ENCODE data around the gene ARHGAP19. TPM values are rescaled to one million over a fixed set of nuclear protein-coding genes. Genes with fewer than 3 reads are reported as not detected.

The ARHGAP19 gene
- total RNA-seq, 4 donors from 2014 or later = 3.5 to 5.4 (median 4.6) TPM

- DNase-seq (ENCODE audit: extremely low spot score) = no peak
- Histone ChIP-seq H3K27me3 (no peaks in the 10 kb centered on the region), H3K4me3 (peak overlapping the region; percentile 77 to 91 (median 84)), H3K4me1 (peaks cover 45 to 78% (median 75%) of the 10 kb centered on the region in 4 donors), H3K27ac (replicated peaks in 1 of 4) (peak overlapping the region; percentile 83 to 97 (median 91)), H3K36me3 (peaks cover 4 to 12% (median 6%) of the 10 kb centered on the region in 4 donors), H3K9me3 (no peaks in the 10 kb centered on the region)
- WGBS = 4% methylated on average over 26 of the region's 89 CpGs
- TF ChIP-seq CTCF (IDR thresholded peaks at IDR 0.05) (no peak), EP300 (IDR thresholded peaks at IDR 0.05) (no peak), POLR2AphosphoS5 (IDR thresholded peaks at IDR 0.05) (peak; percentile 30 to 41)
- intact Hi-C loops (cut with DNase I) = loop anchor here (2.0 to 5.0 kb wide), 2 partner anchors 41 to 67 kb away; partner anchors contain the start of genes ARHGAP19 and RRP12
These were observed 41.3 kb upstream of the ARHGAP19 start for GRCh38 chr10:97333601-97334369.

GRCh38 chr10:97333351-97333600 lies 40.8 kb upstream of the ARHGAP19 start:
- H3K27me3 ChIP-seq = no peaks in the 10 kb centered on the region
- intact Hi-C loops (cut with DNase I) = loop anchor here (5.0 kb wide), 1 partner anchor 41 kb away; the partner anchor contains the start of gene ARHGAP19
- DNase-seq (ENCODE audit: extremely low spot score) = no peak
- peaks cover 4 to 17% (median 10%) of the 10 kb centered on the region in 4 donors for H3K36me3 ChIP-seq
- peaks cover 45 to 82% (median 75%) of the 10 kb centered on the region in 4 donors for H3K4me1 ChIP-seq
- peak overlapping the region; percentile 83 to 97 (median 91) for H3K27ac ChIP-seq (replicated peaks in 1 of 4)
- WGBS = 18% methylated on average over 7 of the region's 7 CpGs
- H3K9me3 ChIP-seq = no peaks in the 10 kb centered on the region
- TF ChIP-seq CTCF (IDR thresholded peaks at IDR 0.05) = no peak
- TF ChIP-seq POLR2AphosphoS5 (IDR thresholded peaks at IDR 0.05) = no peak
- no peak for TF ChIP-seq EP300 (IDR thresholded peaks at IDR 0.05)
- no peak for TF ChIP-seq POLR2A (IDR thresholded peaks at IDR 0.05; ENCODE audit: low read depth)
- H3K4me3 ChIP-seq = peak overlapping the region; percentile 77 to 91 (median 84)

GRCh38 chr10:97332591-97333350 lies 40.3 kb upstream of the ARHGAP19 start:
- H3K4me1 ChIP-seq = peaks cover 45 to 80% (median 72%) of the 10 kb centered on the region in 4 donors
- H3K36me3 ChIP-seq = peaks cover 4 to 20% (median 11%) of the 10 kb centered on the region in 4 donors
- 37% methylated on average over 18 of the region's 18 CpGs for WGBS
- peak in 2 of 3 experiments; percentile 23 to 35 for TF ChIP-seq CTCF (IDR thresholded peaks at IDR 0.05)
- no peak for TF ChIP-seq POLR2A (IDR thresholded peaks at IDR 0.05; ENCODE audit: low read depth)
- peak in 1 of 2 donors; percentile 40 for TF ChIP-seq POLR2AphosphoS5 (IDR thresholded peaks at IDR 0.05)
- TF ChIP-seq EP300 (IDR thresholded peaks at IDR 0.05) = no peak
- no peaks in the 10 kb centered on the region for H3K27me3 ChIP-seq
- H3K27ac ChIP-seq (replicated peaks in 1 of 4) = peak overlapping the region; percentile 83 to 97 (median 91)
- intact Hi-C loops (cut with DNase I) = loop anchor here (5.0 kb wide), 1 partner anchor 40 kb away; the partner anchor contains the start of gene ARHGAP19
- no peak for DNase-seq (ENCODE audit: extremely low spot score)
- H3K4me3 ChIP-seq = peak overlapping the region; percentile 77 to 91 (median 84)
- no peaks in the 10 kb centered on the region for H3K9me3 ChIP-seq

GRCh38 chr10:97331153-97331703 lies 38.8 kb upstream of the ARHGAP19 start:
- peaks cover 32 to 64% (median 57%) of the 10 kb centered on the region in 4 donors for H3K4me1 ChIP-seq
- peak overlapping the region; percentile 77 to 91 (median 84) for H3K4me3 ChIP-seq
- 75% methylated on average over 5 of the region's 6 CpGs for WGBS
- TF ChIP-seq POLR2AphosphoS5 (IDR thresholded peaks at IDR 0.05) (no peak), EP300 (IDR thresholded peaks at IDR 0.05) (no peak), POLR2A (IDR thresholded peaks at IDR 0.05; ENCODE audit: low read depth) (no peak), CTCF (IDR thresholded peaks at IDR 0.05) (no peak)
- no peaks in the 10 kb centered on the region for H3K9me3 ChIP-seq
- H3K27ac ChIP-seq (replicated peaks in 1 of 4) = peak overlapping the region in 3 of 4 donors; percentile 83 to 97 (median 91)
- no peaks in the 10 kb centered on the region for H3K27me3 ChIP-seq
- peaks cover 4 to 20% (median 11%) of the 10 kb centered on the region in 4 donors for H3K36me3 ChIP-seq
- no peak for DNase-seq (ENCODE audit: extremely low spot score)
- intact Hi-C loops (cut with DNase I) = loop anchor here (5.0 kb wide), 1 partner anchor 39 kb away; the partner anchor contains the start of gene ARHGAP19

Measured in esophagus muscularis mucosa (tissue), 4 donors.